Measurements from ENCODE around the gene PDE6G.

GRCh38 chr17:81616877-81617276 is 39.5 kb downstream of the PDE6G start:
- TF ChIP-seq CTCF (conservative IDR thresholded peaks at IDR 0.05; ENCODE audit: low read length): no peak
- no peak for TF ChIP-seq EZH2phosphoT487 (IDR thresholded peaks at IDR 0.05; ENCODE audit: borderline replicate concordance)
